ENCODE measurements around the gene PGAP6. TPM values are rescaled to one million over a fixed set of nuclear protein-coding genes. Genes with fewer than 3 reads are reported as not detected.
"Not testable (repeated sequence)": the region's sequence is repeated elsewhere in the genome, so short reads cannot be mapped to it uniquely, and the experiment has no call there.

Gene PGAP6
- total RNA-seq, 4 donors from 2014 or later = 31.6 to 83.3 (median 62.2) TPM

DNA sequence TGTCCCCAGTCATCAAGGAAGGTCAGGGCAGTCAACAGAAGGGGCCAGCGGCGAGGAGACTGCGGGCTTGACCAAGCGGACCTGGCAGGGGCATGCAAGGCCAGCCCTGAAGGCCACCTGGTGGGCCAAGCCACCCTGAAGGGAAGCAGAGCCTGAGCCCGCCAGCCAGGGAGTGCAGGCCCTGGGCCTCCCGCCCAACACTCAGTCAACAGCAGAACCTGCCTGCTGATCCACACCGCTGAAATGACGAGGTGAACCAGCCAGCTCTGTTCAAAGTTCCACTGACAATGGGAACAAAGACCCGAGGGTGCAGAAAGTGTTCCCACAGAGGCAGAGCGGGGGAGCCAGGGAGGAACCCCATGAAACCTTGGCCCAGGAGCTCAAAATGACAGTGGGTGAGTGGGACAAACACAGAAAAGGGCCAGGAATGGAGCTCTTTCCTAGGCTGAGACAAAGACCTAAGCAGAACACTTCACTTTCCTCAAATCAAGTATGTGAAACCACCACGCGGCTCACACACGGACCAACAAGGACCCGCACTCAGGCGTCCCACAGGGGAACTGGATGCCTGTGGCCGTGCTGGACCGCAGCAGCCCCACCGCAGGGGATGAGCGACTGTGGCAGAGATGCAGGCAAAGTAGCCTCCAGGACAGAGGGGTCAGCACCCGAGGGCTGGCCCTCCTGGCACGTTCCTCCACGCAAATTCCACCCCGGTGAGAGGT is 41.2 kb downstream of the PGAP6 start:
- DNase-seq = no peak
- H3K36me3 ChIP-seq = peaks cover 0 to 2% of the 10 kb centered on the region in 2 donors

DNA sequence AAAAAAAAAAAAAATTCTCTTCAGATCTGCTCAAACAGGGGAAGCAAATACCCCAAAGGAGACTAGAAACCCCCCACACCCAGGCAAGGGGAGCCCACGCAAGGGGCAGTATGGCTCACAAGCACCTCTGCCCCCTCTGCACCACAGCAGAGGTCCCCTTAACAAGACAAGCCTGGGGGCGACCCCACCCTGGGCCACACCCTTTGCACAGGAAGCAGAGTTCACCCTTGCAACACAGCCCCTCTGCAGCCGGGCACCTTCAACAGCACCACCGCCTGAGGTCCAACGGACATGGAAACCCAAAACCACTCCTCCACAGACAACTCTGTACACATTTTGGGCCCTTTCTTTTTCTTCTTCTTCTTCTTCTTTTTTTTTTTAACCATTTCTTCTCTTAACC is 42.1 kb downstream of the PGAP6 start:
- no peaks in the 10 kb centered on the region for H3K27me3 ChIP-seq
- TF ChIP-seq, protein P1, sequence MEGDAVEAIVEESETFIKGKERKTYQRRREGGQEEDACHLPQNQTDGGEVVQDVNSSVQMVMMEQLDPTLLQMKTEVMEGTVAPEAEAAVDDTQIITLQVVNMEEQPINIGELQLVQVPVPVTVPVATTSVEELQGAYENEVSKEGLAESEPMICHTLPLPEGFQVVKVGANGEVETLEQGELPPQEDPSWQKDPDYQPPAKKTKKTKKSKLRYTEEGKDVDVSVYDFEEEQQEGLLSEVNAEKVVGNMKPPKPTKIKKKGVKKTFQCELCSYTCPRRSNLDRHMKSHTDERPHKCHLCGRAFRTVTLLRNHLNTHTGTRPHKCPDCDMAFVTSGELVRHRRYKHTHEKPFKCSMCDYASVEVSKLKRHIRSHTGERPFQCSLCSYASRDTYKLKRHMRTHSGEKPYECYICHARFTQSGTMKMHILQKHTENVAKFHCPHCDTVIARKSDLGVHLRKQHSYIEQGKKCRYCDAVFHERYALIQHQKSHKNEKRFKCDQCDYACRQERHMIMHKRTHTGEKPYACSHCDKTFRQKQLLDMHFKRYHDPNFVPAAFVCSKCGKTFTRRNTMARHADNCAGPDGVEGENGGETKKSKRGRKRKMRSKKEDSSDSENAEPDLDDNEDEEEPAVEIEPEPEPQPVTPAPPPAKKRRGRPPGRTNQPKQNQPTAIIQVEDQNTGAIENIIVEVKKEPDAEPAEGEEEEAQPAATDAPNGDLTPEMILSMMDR (IDR thresholded peaks at IDR 0.05) = no peak
- no peak for DNase-seq
- no peaks in the 10 kb centered on the region for H3K4me1 ChIP-seq
- intact Hi-C loops (cut with DNase I) = no loop called here
- no peaks in the 10 kb centered on the region for H3K36me3 ChIP-seq
- H3K9me3 ChIP-seq = no peaks in the 10 kb centered on the region
- H3K4me3 ChIP-seq (replicated peaks in 1 of 3) = no peak overlapping the region
- H3K27ac ChIP-seq = no peak overlapping the region
- 81 to 92% methylated on average over 5 of the region's 5 CpGs for WGBS, 2 donors

More for the DNA sequence above, 41.2 kb downstream of the PGAP6 start:
- H3K27ac ChIP-seq = no peak overlapping the region
- no peak overlapping the region for H3K4me3 ChIP-seq (replicated peaks in 1 of 3)
- TF ChIP-seq POLR2A (IDR thresholded peaks at IDR 0.05) = no peak
- TF ChIP-seq, protein P1 (IDR thresholded peaks at IDR 0.05) = no peak
- no peaks in the 10 kb centered on the region for H3K27me3 ChIP-seq
- no peaks in the 10 kb centered on the region for H3K4me1 ChIP-seq
- 91% methylated on average over 19 to 21 of the region's 23 CpGs for WGBS, 2 donors
- intact Hi-C loops (cut with DNase I) = no loop called here
- H3K9me3 ChIP-seq = no peaks in the 10 kb centered on the region

DNA sequence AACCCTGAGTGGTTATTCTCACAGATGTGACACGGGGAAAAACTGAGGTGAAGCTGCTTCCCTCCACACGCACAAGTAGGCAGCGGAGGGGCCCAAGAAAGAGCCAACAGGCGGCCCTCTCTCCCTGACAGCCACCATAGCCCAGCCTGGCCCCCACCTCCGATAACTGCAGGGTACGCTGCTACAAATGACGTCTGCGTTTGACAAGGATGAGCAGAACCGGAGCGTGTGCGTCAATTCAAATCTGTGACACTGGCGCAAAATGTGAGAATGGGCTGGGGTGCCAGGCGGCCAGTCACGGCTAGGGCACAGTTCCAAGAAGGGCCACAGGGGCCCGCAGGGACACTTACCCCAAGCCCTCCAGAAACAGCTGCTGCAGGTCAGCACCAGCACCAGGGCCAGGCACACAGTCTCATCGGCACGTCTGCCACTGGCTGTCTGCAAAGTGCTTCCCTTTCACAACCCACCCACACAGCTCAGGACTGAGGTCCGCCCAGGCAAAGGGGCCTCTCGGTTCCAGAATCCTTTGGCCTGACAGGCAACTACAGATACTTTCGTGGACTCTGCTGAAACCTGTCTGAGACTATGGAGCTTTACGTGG is 43.7 kb downstream of the PGAP6 start:
- Histone ChIP-seq H3K36me3 (no peaks in the 10 kb centered on the region), H3K9me3 (no peaks in the 10 kb centered on the region), H3K4me1 (no peaks in the 10 kb centered on the region), H3K4me3 (replicated peaks in 1 of 3) (no peak overlapping the region), H3K27ac (no peak overlapping the region), H3K27me3 (no peaks in the 10 kb centered on the region)
- DNase-seq = no peak
- TF ChIP-seq, protein P1 (IDR thresholded peaks at IDR 0.05) = no peak
- TF ChIP-seq POLR2A (IDR thresholded peaks at IDR 0.05) = no peak
- 80 to 92% methylated on average over 21 of the region's 21 CpGs for WGBS, 2 donors
- intact Hi-C loops (cut with DNase I) = no loop called here

DNA sequence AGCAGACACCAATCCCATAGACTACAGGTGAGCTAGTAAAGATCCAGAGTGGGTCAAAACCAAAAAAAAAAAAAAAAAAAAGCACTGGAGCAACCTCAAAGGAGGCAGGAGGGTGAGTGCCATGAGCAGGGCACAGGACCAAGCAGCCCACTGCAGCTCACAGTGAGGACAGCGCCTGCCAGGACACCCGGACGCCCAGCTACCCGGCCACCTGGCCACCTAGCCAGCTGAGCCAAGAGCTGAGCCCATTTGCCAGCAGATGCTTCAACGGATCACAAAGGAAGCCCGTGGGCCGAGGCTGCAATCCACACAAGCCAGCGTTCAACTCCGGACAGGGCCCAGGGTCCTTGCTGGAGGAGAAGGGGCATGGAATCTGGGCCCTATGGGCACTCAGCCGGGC is 44.3 kb downstream of the PGAP6 start:
- intact Hi-C loops (cut with DNase I) = no loop called here
- no peak for DNase-seq
- WGBS, 2 donors = 86 to 90% methylated on average over 7 to 10 of the region's 10 CpGs
- no peak overlapping the region for H3K4me3 ChIP-seq (replicated peaks in 1 of 3)
- H3K4me1 ChIP-seq = no peaks in the 10 kb centered on the region
- TF ChIP-seq, protein P1 (IDR thresholded peaks at IDR 0.05) = no peak
- no peak for TF ChIP-seq POLR2A (IDR thresholded peaks at IDR 0.05)
- H3K9me3 ChIP-seq = no peaks in the 10 kb centered on the region
- no peak overlapping the region for H3K27ac ChIP-seq
- H3K27me3 ChIP-seq = no peaks in the 10 kb centered on the region
- no peaks in the 10 kb centered on the region for H3K36me3 ChIP-seq

DNA sequence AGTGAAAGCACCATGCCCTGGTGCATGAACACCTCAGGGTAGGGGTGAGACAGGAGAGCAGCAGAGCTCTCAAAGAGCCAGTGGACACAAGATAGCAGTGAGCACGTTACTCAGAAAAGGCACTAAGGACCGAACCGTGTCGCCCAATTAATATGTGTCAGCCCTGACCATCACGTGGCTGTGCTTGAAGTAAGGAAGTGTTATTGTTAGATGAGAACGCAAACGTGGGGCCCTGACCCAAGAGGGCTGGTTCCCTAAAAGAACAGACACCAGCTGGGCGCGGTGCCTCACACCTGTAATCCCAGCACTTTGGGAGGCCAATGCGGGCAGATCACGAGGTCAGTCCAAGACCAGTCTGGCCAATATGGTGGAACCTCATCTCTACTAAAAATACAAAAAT is 45.5 kb downstream of the PGAP6 start:
- no peaks in the 10 kb centered on the region for H3K27me3 ChIP-seq
- DNase-seq = no peak
- H3K4me1 ChIP-seq = no peaks in the 10 kb centered on the region
- no peak for TF ChIP-seq POLR2A (IDR thresholded peaks at IDR 0.05)
- TF ChIP-seq, protein P1 (IDR thresholded peaks at IDR 0.05) = no peak
- whole genome bisulfite sequencing, 2 donors = 81 to 88% methylated on average over 11 of the region's 11 CpGs
- H3K4me3 ChIP-seq (replicated peaks in 1 of 3) = no peak overlapping the region
- no peaks in the 10 kb centered on the region for H3K9me3 ChIP-seq
- no peaks in the 10 kb centered on the region for H3K36me3 ChIP-seq
- H3K27ac ChIP-seq = no peak overlapping the region
- intact Hi-C loops (cut with DNase I) = no loop called here

DNA sequence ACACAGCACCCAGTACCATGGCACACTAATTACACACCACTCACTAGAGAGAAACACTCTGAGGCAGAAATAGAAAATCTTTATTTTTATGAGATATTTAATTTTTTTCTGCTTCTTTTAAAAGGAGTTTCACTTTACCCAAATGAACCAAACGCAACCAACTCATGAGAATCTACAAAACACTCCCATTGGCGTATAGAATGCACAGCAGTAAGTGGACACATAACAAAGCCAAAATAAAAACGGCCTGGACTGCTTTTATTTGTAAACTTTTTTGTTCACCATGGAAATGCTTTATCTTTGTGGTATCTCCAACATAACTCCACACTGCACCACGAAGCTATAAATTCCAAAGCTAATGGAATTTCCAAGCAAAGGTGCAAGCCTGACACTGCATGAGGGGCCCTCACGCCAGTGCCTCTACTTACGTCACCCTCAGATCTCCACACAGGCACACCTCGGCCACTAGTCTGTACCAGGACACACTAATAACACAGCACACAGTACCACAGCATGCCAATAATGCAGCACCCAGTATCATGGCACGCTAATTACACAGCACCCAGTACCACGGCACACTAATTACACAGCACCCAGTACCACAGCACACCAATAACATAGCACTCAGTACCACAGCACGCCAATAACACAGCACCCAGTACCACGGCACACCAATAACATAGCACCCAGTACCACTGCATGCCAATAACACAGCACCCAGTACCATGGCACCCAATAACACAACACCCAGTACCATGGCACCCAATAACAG is 46.7 kb downstream of the PGAP6 start:
- H3K36me3 ChIP-seq; DNase-seq; H3K4me1 ChIP-seq; intact Hi-C loops (cut with DNase I); H3K27me3 ChIP-seq; H3K27ac ChIP-seq; H3K4me3 ChIP-seq (replicated peaks in 1 of 3); H3K9me3 ChIP-seq: not testable (repeated sequence)
- WGBS, 2 donors = 90 to 93% methylated on average over 11 of the region's 11 CpGs

DNA sequence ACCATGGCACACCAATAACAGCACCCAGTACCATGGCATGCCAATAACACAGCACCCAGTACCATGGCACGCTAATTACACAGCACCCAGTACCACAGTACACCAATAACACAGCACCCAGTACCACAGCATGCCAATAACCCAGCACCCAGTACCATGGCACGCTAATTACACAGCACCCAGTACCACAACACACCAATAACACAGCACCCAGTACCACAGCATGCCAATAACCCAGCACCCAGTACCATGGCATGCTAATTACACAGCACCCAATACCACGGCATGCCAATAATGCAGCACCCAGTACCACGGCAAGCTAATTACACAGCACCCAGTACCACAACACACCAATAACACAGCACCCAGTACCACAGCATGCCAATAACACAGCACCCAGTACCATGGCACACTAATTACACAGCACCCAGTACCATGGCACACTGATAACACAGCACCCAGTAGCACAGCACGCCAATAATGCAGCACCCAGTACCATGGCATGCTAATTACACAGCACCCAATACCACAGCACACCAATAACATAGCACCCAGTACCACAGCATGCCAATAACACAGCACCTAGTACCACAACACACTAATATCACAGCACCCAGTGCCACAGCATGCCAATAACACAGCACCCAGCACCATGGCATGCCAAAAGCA is 47.5 kb downstream of the PGAP6 start:
- H3K9me3 ChIP-seq; H3K4me3 ChIP-seq (replicated peaks in 1 of 3); DNase-seq; intact Hi-C loops (cut with DNase I); H3K27ac ChIP-seq; H3K36me3 ChIP-seq; H3K4me1 ChIP-seq; H3K27me3 ChIP-seq: not testable (repeated sequence)
- whole genome bisulfite sequencing, 2 donors = 88 to 96% methylated on average over 3 to 5 of the region's 5 CpGs
